A549 (cell line): ENCODE results near the gene DNMT3B.

Experiments used
- CBX8 ChIP-seq: fragments of 200-600 bp; sonication (generic); IDR thresholded peaks from 2 replicates; pipeline ENCODE4 v1.6.1; 2016
- CTCF ChIP-seq: fragments of >200 bp; sonication (Bioruptor Twin); formaldehyde crosslinking; IDR thresholded peaks from 3 replicates; pipeline ENCODE4 v1.5.1; 2016
- E2F6 ChIP-seq: IDR thresholded peaks from 2 replicates; pipeline ENCODE4 v1.6.1; 2012; ENCODE audit warnings: low read depth, borderline replicate concordance
- ELK1 ChIP-seq: fragments of 150-350 bp; IDR thresholded peaks from 2 replicates; pipeline ENCODE4 v1.6.1; 2014; ENCODE audit warnings: low read depth, mild to moderate bottlenecking, low read length
- EP300 ChIP-seq, 2 experiments: fragments of >200 bp; sonication (Bioruptor Twin); formaldehyde crosslinking; IDR thresholded peaks; 2 replicates in 1 of 2; 3 replicates in 1 of 2; pipeline ENCODE4 v1.6.1; 2016 to 2017
- HOXB5 ChIP-seq: fragments of 250-450 bp; sonication (Bioruptor Pico); IDR thresholded peaks from 2 replicates; pipeline ENCODE4 v1.5.0; 2020; ENCODE audit warnings: mild to moderate bottlenecking, moderate library complexity
- KDM5A ChIP-seq: fragments of 200-600 bp; sonication (generic); IDR thresholded peaks from 2 replicates; pipeline ENCODE4 v1.6.1; 2016; ENCODE audit warnings: antibody characterized with exemption, mild to moderate bottlenecking
- MAX ChIP-seq: IDR thresholded peaks from 2 replicates; pipeline ENCODE4 v1.6.1; 2012
- NPAS2 ChIP-seq: fragments of 250-450 bp; sonication (Bioruptor Pico); IDR thresholded peaks from 2 replicates; pipeline ENCODE4 v1.8.0; 2022; ENCODE audit warnings: mild to moderate bottlenecking, moderate library complexity, borderline replicate concordance
- PBX3 ChIP-seq: IDR thresholded peaks from 2 replicates; pipeline ENCODE4 v1.6.1; 2012
- POLR2A ChIP-seq: IDR thresholded peaks from 2 replicates; pipeline ENCODE4 v1.6.1; 2012; ENCODE audit warnings: mild to moderate bottlenecking, low read length
- USF2 ChIP-seq: fragments of 450-650 bp; IDR thresholded peaks from 2 replicates; pipeline ENCODE4 v1.6.1; 2014; ENCODE audit warnings: antibody characterized with exemption
- ZC3H11A ChIP-seq: fragments of 450-650 bp; IDR thresholded peaks from 2 replicates; pipeline ENCODE4 v1.6.1; 2014; ENCODE audit warnings: antibody characterized with exemption, mild to moderate bottlenecking
- ZNF302 ChIP-seq: fragments of 250-450 bp; sonication (Bioruptor Pico); IDR thresholded peaks from 2 replicates; pipeline ENCODE4 v1.9.0; 2021; ENCODE audit warnings: inconsistent platforms, mild to moderate bottlenecking, moderate library complexity

GRCh38 chr20:32786059-32786760, 24.0 kb downstream of the DNMT3B start:
- TF ChIP-seq KDM5A = no peak
- TF ChIP-seq CTCF = no peak
- TF ChIP-seq MAX = no peak
- TF ChIP-seq CBX8 = no peak
- TF ChIP-seq ZC3H11A = no peak
- no peak for TF ChIP-seq ZNF302 (CRISPR knock-in tag)
- no peak for TF ChIP-seq EP300 (IDR thresholded peaks at IDR 0.05)
- no peak for TF ChIP-seq PBX3
- TF ChIP-seq E2F6 = no peak
- no peak for TF ChIP-seq USF2
- no peak for TF ChIP-seq NPAS2
- no peak for TF ChIP-seq HOXB5 (CRISPR knock-in tag)
- no peak for TF ChIP-seq POLR2A
- TF ChIP-seq ELK1 = no peak
